HepG2 (cell line): ENCODE measurements around the gene NPC1. TPM values are rescaled to one million over a fixed set of nuclear protein-coding genes. Genes with fewer than 3 reads are reported as not detected.

Experiments
- ARID3A ChIP-seq: IDR thresholded peaks from 2 replicates; pipeline ENCODE4 v1.6.1; 2012; ENCODE audit warnings: low read depth, low read length, improper control_type of control experiment
- BRD4 ChIP-seq: sonication (generic); formaldehyde crosslinking; IDR thresholded peaks from 2 replicates; pipeline ENCODE4 v1.4.0; 2020; ENCODE audit warnings: missing genetic modification reagents
- ELF3 ChIP-seq: IDR thresholded peaks from 2 replicates; pipeline ENCODE4 v1.6.1; 2016; ENCODE audit warnings: missing genetic modification reagents, missing compliant biosample characterization
- GPN1 ChIP-seq: sonication (generic); formaldehyde crosslinking; IDR thresholded peaks from 2 replicates; pipeline ENCODE4 v1.5.1; 2020; ENCODE audit warnings: missing genetic modification reagents, borderline replicate concordance
- HOXA5 ChIP-seq: sonication (generic); formaldehyde crosslinking; IDR thresholded peaks from 2 replicates; pipeline ENCODE4 v1.4.0; 2020; ENCODE audit warnings: missing genetic modification reagents
- KLF16 ChIP-seq, 2 experiments: sonication (generic) in 1 of 2; formaldehyde crosslinking in 1 of 2; IDR thresholded peaks; 2 replicates each; pipeline versions ENCODE4 v1.6.1 to v1.8.0; 2016 to 2023; ENCODE audit warnings: missing genetic modification reagents in 2 of 2, missing compliant biosample characterization in 1 of 2
- MEF2D ChIP-seq: sonication (generic); formaldehyde crosslinking; IDR thresholded peaks from 2 replicates; pipeline ENCODE4 v1.5.1; 2020; ENCODE audit warnings: mild to moderate bottlenecking, missing genetic modification reagents
- NCOA1 ChIP-seq: sonication (generic); formaldehyde crosslinking; IDR thresholded peaks from 2 replicates; pipeline ENCODE4 v1.9.0; 2021; ENCODE audit warnings: missing genetic modification reagents
- PLRG1 ChIP-seq: fragments of 450-650 bp; conservative IDR thresholded peaks from 2 replicates; pipeline ENCODE4 v1.6.1; 2016
- RNF2 ChIP-seq: fragments of 450-650 bp; conservative IDR thresholded peaks from 2 replicates; pipeline ENCODE4 v1.6.1; 2016; ENCODE audit warnings: low read depth
- SNAPC2 ChIP-seq: sonication (generic); formaldehyde crosslinking; IDR thresholded peaks from 2 replicates; pipeline ENCODE4 v1.8.1; 2022; ENCODE audit warnings: mild to moderate bottlenecking, missing genetic modification reagents
- SOX6 ChIP-seq, 2 experiments: fragments of 450-650 bp in 1 of 2; sonication (generic) in 1 of 2; formaldehyde crosslinking in 1 of 2; IDR thresholded peaks; 2 replicates each; pipeline versions ENCODE4 v1.4.0 to v1.6.1; 2017 to 2020; ENCODE audit warnings: antibody characterized with exemption in 1 of 2, mild to moderate bottlenecking in 1 of 2, missing genetic modification reagents in 1 of 2
- ZFP41 ChIP-seq: sonication (generic); formaldehyde crosslinking; IDR thresholded peaks from 2 replicates; pipeline ENCODE4 v1.4.0; 2020; ENCODE audit warnings: mild to moderate bottlenecking, missing genetic modification reagents, borderline replicate concordance
- ZNF275 ChIP-seq: sonication (generic); formaldehyde crosslinking; IDR thresholded peaks from 2 replicates; pipeline ENCODE4 v1.8.0; 2022; ENCODE audit warnings: missing genetic modification reagents, mild to moderate bottlenecking, inconsistent platforms, borderline replicate concordance
- ZNF280D ChIP-seq: sonication (generic); formaldehyde crosslinking; IDR thresholded peaks from 2 replicates; pipeline ENCODE4 v1.5.1; 2020; ENCODE audit warnings: mild to moderate bottlenecking, missing genetic modification reagents
- ZNF292 ChIP-seq: sonication (generic); formaldehyde crosslinking; IDR thresholded peaks from 2 replicates; pipeline ENCODE4 v1.8.1; 2022; ENCODE audit warnings: mild to moderate bottlenecking, low read depth, missing genetic modification reagents, borderline replicate concordance
- ZNF747 ChIP-seq: sonication (generic); formaldehyde crosslinking; IDR thresholded peaks from 2 replicates; pipeline ENCODE4 v1.8.1; 2023; ENCODE audit warnings: missing genetic modification reagents, mild to moderate bottlenecking, borderline replicate concordance
- polyA plus RNA-seq, 8 experiments: library from polyadenylated mRNA; depleted of rRNA in 3 of 8; stranded (reverse) in 7 of 8; unstranded in 1 of 8; fragments of >200 nt; fragmentation: Illumina TruSeq in 4 of 8; extraction: Trizol in 4 of 8; gene quantifications; 2 replicates each; pipeline versions ENCODE4 v1.2.1 to v1.2.3, GENCODE V29; 2011 to 2016; ENCODE audit warnings: low read depth in 4 of 8, missing spikeins in 1 of 8, mixed read lengths in 1 of 8; ENCODE audit not compliant: insufficient read depth in 1 of 8
- total RNA-seq, 5 experiments: library from RNA; depleted of rRNA; stranded (reverse); fragments of >200 nt; fragmentation: Illumina TruSeq; extraction: Trizol; gene quantifications; 2 replicates each; pipeline ENCODE4 v1.2.3, GENCODE V29; 2016; ENCODE audit warnings: low read depth in 1 of 5
- TF ChIP-seq, protein P1 (sequence below): sonication (generic); formaldehyde crosslinking; IDR thresholded peaks from 2 replicates; pipeline ENCODE4 v1.9.0; 2021; ENCODE audit warnings: missing genetic modification reagents, borderline replicate concordance
- TF ChIP-seq, protein P2 (sequence below): sonication (generic); formaldehyde crosslinking; IDR thresholded peaks from 2 replicates; pipeline ENCODE4 v1.4.0; 2020; ENCODE audit warnings: mild to moderate bottlenecking, missing genetic modification reagents, borderline replicate concordance

NPC1 gene
- total and polyA plus RNA-seq, 2 of the 13 experiments (the other 11 are each of a cell fraction or from before 2014, with no cell fraction given) = 46.5 to 114 TPM

GRCh38 chr18:23503038-23503962 lies 83.0 kb downstream of the NPC1 start, which contains the start of gene RMC1 (continued):
- TF ChIP-seq, protein P1, sequence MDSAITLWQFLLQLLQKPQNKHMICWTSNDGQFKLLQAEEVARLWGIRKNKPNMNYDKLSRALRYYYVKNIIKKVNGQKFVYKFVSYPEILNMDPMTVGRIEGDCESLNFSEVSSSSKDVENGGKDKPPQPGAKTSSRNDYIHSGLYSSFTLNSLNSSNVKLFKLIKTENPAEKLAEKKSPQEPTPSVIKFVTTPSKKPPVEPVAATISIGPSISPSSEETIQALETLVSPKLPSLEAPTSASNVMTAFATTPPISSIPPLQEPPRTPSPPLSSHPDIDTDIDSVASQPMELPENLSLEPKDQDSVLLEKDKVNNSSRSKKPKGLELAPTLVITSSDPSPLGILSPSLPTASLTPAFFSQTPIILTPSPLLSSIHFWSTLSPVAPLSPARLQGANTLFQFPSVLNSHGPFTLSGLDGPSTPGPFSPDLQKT (CRISPR knock-in tag) = no peak
- peak in 1 of 2 experiments; percentile 76; a peak in 1 of 4 replicates for TF ChIP-seq KLF16 (CRISPR knock-in tag; IDR thresholded peaks at IDR 0.05)
- TF ChIP-seq HOXA5 (CRISPR knock-in tag) = peak; percentile 69; the same call in 1 of the 2 replicates
- no peak for TF ChIP-seq NCOA1 (CRISPR knock-in tag)
- TF ChIP-seq ZNF747 = no peak
- TF ChIP-seq ZNF275 (CRISPR knock-in tag) = 0 out of 2 replicates have a peak, but pooled peaks have one; percentile 26
- peak; percentile 87 for TF ChIP-seq RNF2
- no peak for TF ChIP-seq SOX6 (IDR thresholded peaks at IDR 0.05)
- TF ChIP-seq SOX6 (CRISPR knock-in tag; IDR thresholded peaks at IDR 0.05) = peak; percentile 48
- TF ChIP-seq ZFP41 (CRISPR knock-in tag) = peak; percentile 83; the same call in 1 of the 2 replicates
- TF ChIP-seq, protein P2, sequence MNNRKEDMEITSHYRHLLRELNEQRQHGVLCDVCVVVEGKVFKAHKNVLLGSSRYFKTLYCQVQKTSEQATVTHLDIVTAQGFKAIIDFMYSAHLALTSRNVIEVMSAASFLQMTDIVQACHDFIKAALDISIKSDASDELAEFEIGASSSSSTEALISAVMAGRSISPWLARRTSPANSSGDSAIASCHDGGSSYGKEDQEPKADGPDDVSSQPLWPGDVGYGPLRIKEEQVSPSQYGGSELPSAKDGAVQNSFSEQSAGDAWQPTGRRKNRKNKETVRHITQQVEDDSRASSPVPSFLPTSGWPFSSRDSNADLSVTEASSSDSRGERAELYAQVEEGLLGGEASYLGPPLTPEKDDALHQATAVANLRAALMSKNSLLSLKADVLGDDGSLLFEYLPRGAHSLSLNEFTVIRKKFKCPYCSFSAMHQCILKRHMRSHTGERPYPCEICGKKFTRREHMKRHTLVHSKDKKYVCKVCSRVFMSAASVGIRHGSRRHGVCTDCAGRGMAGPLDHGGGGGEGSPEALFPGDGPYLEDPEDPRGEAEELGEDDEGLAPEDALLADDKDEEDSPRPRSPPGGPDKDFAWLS (CRISPR knock-in tag) = no peak
- TF ChIP-seq GPN1 (CRISPR knock-in tag) = peak; percentile 65; the same call in 1 of the 2 replicates
- no peak for TF ChIP-seq PLRG1
- TF ChIP-seq ZNF292 (CRISPR knock-in tag) = no peak
- no peak; the same call in 1 of the 2 replicates for TF ChIP-seq ZNF280D (CRISPR knock-in tag)
- no peak for TF ChIP-seq ARID3A
- peak; percentile 53; the same call in 1 of the 2 replicates for TF ChIP-seq MEF2D (CRISPR knock-in tag)
- TF ChIP-seq ELF3 (CRISPR knock-in tag) = peak; percentile 88
- TF ChIP-seq BRD4 (CRISPR knock-in tag) = no peak
- no peak for TF ChIP-seq SNAPC2 (CRISPR knock-in tag)
